ENCODE results near the gene DNASE1L3.
"Not testable (repeated sequence)": the region's sequence is repeated elsewhere in the genome, so short reads cannot be mapped to it uniquely, and the experiment has no call there.

The DNASE1L3 gene

DNA sequence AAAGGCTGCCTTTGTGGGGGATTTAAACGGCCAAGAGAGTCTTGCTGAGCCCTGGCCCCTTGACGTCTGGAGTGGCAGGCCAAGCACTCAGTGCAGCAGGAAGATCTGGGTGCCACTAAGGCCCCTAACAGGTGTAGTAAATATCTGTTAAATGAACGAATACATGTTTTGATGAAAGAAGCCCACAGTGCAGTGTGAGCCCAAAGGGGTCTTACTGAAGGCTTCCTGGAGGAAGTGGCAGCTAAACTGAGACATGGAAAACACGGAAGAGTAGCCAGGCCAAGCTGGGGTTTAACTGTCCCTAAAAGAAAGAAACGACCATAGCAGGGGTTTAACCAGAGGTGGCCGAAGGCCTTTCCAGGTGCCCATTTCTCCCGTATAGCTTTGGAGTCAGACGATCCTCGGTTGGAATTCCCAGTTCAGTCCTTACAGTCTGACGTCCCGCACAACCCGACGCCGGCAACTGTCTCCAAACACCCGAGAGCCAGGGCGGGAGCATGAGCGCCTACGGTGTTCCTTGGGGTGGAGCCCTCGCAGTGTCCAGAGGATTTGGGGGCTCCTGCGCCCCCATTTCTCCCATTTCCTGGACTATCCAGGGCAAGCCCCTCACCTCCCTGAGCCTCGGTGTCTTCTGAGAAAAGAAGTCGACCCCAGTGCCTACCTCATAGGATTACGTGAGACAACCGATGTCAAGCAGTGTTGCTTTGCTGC lies 25.9 kb upstream of the DNASE1L3 start:
- in situ Hi-C loops (cut with MboI; ENCODE audit: low sequenced_read_pairs) = no loop called here

- in situ Hi-C loops (cut with MboI; ENCODE audit: low sequenced_read_pairs) = no loop called here
These were observed 25.2 kb upstream of the DNASE1L3 start for GRCh38 chr3:58235970-58236369.

- in situ Hi-C loops (cut with MboI; ENCODE audit: low sequenced_read_pairs) = no loop called here
These were observed 23.8 kb upstream of the DNASE1L3 start for GRCh38 chr3:58234516-58234931.

- in situ Hi-C loops (cut with MboI; ENCODE audit: low sequenced_read_pairs) = no loop called here
These were observed 20.9 kb upstream of the DNASE1L3 start for GRCh38 chr3:58231666-58232065.

DNA sequence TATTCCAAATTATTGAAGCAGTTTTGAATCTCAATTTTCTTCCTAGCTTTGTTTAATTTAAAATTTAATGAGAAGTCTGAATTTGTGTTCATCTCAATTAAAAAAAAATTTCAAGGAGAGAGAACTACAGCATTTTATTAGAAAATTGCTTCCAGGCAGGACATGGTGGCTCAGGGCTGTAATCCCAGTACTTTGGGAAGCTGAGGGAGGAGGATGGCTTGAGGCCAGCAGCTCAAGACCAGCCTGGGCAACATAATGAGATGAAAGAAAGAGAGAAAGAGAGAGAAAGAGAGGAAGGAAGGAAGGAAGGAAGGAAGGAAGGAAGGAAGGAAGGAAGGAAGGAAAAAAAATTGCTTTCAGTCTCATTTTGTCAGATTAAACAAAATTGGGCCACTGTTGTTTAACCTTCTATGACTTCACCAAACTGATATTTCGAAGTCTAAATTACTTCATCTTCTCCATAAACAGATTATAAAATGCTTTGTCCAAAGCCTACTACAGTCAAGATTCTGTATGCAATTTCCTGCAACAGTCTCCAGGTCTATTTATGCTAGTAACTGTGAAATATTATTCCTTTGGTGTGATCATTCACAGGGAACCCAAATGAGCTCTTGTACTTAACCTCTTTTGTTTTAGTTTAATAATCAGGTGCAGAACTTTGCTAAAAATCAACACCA lies 20.2 kb upstream of the DNASE1L3 start:
- in situ Hi-C loops (cut with MboI; ENCODE audit: low sequenced_read_pairs) = no loop called here

GRCh38 chr3:58227933-58228332 lies 17.2 kb upstream of the DNASE1L3 start:
- in situ Hi-C loops (cut with MboI; ENCODE audit: low sequenced_read_pairs) = not testable (repeated sequence)

- in situ Hi-C loops (cut with MboI; ENCODE audit: low sequenced_read_pairs) = no loop called here
These were observed 13.1 kb upstream of the DNASE1L3 start for GRCh38 chr3:58223855-58224254.

DNA sequence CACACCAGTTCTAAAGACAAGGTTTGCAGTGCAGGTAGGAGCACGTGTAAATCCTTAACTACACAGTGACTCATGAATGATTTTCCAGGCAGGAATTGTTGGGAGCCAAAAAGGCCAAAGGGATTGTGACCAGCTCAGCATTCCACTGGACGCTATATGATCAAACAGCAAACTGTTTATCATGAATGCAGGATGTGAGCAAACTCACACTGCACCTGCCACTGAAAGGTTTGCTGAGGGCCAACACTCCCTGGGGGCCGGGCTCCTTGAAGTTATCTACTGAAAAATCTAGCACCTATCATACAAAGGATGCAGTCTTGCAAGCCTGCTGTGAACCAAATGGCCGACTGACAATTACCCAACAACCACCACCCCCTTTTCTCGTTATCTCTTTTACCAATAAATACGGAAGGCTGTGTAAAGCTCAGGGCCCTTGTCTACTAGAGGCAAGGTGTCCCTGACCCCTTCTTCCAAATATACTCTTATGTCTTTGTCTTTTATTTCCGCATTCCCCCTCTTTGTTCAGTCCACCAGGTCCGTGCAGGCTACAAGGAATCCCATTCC lies 11.5 kb upstream of the DNASE1L3 start:
- in situ Hi-C loops (cut with MboI; ENCODE audit: low sequenced_read_pairs) = no loop called here

DNA sequence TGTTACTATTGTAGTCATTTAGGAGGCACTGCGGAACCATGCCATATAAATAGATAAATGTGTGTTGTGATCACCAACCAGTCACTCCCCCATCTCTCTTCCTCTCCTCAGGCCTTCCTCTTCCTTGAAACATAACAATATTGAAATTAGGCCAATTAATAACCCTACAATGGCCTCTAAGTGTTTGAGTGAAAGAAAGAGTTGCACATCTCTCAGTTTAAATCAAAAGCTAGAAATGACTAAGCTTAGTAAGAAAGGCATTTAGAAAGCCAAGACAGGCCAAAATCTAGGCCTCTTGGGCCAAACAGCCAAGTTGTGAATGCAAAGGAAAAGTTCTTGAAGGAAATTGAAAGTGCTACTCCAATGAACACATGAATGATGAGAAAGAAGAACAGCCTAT lies 8.1 kb upstream of the DNASE1L3 start:
- in situ Hi-C loops (cut with MboI; ENCODE audit: low sequenced_read_pairs) = no loop called here

- in situ Hi-C loops (cut with MboI; ENCODE audit: low sequenced_read_pairs) = no loop called here
These were observed 6.5 kb upstream of the DNASE1L3 start for GRCh38 chr3:58217209-58217811.

GRCh38 chr3:58216496-58217195 lies 5.9 kb upstream of the DNASE1L3 start:
- in situ Hi-C loops (cut with MboI; ENCODE audit: low sequenced_read_pairs) = no loop called here

GRCh38 chr3:58215317-58216025 lies 4.7 kb upstream of the DNASE1L3 start:
- in situ Hi-C loops (cut with MboI; ENCODE audit: low sequenced_read_pairs) = no loop called here

DNA sequence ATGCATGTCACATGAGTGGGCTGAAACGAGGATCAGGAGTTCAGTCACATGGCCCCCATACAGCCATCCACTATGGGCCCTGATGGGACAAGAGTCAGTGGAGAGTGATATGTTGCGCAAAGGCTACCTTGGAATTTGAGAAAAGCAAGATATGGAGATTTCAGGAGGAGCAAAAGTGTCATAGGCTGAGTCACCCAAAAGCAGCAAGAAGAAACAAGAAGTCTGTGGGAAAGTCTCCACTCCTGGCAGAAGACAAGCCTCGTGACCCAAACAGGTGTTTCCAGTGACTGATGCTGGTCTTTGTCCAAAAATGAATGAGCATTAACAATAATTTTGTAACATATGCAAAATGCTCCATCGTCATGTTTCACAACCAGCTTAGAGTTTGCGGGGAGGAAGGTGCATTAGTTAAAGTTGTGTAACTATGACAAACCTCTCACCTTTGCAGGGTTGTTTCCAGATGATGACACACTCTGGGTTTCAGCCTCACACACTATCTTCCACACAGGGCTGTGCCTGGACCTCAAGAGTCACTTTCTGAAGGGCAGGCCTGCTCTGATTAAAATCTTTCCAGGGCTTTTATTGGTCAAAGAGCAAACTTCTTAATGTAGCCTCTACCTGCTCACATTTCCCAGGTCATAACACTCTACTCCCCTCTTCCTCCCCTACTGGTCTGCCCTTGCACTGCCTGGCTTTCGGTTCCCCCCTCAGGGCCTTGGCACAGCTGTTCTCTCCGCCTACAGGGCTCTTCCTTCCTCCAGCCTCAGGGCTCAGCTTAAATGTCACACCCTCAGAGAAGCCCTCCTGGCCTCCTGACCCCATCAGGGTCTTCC lies 3.9 kb upstream of the DNASE1L3 start:
- in situ Hi-C loops (cut with MboI; ENCODE audit: low sequenced_read_pairs) = no loop called here

DNA sequence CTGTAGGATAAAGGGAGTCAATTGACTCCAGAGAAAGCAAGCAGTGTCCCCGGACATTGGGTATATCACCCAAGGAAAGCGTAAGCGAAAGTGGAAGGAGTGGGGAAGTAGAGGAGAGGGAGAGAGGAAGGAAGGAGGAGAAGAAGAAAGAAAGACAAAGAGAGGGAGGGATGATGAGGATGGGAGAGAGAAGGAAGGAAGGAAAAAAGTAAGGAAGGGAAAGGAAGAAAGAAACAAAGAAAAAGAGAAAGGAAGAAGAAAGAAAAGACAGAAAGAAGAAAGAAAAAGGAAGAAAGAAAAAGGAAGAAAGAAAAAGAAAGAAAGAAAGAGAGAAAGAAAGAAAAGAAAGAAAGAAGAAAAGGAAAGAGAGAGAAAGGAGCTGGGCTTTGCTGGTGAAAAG lies 839 bp downstream of the DNASE1L3 start:
- in situ Hi-C loops (cut with MboI; ENCODE audit: low sequenced_read_pairs) = no loop called here

DNA sequence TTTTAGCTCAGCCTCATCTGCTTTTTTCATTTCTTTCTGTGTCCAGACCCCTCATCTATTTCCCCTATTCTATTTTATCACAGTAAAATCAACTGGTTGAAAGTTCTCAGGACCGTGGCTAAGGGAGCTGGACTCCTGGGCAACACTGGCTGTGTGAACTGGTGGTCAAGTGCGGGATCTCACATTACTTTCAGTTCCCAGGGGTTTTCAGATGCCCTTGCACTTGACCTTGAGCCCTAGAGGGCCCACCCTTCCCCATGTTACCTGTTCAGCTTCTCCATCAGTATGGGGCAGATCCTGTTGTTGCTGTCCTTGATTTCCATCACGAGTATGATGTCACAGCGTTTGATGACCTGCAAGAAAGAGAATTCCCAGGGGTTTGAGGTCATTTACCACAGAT lies 2.8 kb downstream of the DNASE1L3 start:
- in situ Hi-C loops (cut with MboI; ENCODE audit: low sequenced_read_pairs) = no loop called here

DNA sequence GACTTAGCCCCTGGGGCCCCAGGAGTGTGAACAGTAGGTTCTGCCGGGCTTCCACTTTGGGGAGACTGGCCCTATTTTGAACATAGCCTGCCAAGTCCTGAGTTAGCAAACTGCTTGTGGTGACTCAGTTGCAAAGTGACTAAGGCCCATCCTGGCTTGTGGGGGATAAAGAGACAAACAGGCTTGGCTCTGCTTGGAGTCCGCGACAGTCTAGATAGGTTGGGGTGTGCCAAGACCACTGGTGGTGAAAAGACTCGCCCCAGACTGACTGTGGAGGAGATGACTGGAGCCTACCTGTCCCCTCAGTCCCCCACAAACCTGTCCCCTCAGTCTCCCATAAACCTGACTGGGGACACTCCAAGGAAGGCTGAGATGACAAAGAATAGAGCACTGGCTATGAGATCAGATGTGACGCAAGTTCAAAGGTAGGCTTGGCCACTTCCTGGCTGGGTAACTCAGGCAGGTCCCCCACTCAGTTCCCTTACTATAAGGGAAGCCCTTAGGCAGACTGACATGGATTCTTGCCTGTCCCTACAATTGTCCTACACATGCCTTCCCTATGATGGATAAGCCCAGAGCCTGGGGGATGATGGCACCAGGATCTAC lies 4.3 kb downstream of the DNASE1L3 start:
- in situ Hi-C loops (cut with MboI; ENCODE audit: low sequenced_read_pairs) = no loop called here

DNA sequence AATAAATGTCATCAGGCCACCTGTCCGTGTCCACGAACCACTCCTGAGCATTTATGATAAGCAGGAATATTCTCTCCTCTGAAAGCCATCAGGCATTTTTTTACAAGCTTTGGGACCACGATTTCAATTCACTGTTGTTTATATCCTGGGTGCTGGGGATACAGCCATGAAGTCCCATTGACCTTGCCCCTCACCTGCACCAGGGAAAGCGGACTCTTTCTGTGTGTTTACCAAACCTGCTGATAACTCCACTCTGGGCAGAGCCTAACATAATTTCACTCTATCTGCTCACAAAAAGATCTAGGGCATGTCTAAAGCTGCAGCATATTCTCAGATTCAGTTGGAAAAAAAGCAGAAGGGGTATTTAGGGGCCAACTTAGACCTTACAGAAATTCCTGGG lies 4.8 kb downstream of the DNASE1L3 start:
- in situ Hi-C loops (cut with MboI; ENCODE audit: low sequenced_read_pairs) = no loop called here

DNA sequence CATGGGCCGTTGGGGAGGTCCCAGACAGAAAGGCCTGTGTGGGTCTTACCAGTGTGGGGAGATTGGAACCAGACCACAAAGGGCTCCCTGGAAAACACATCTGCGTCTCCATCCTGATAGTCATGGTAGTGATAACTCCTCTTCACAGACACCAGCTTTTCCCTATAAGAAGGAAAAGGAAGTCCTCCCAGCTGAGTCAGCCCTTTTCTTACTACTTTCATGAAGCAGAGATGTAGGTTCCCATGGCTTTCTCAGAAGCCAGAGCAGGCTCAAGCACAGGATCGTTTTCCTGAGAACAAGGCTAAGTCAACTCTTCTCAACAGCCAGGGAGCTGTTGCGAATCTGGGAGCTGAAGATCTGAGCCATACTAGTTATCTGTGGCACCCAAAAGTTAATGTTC lies 6.1 kb downstream of the DNASE1L3 start:
- in situ Hi-C loops (cut with MboI; ENCODE audit: low sequenced_read_pairs) = no loop called here

DNA sequence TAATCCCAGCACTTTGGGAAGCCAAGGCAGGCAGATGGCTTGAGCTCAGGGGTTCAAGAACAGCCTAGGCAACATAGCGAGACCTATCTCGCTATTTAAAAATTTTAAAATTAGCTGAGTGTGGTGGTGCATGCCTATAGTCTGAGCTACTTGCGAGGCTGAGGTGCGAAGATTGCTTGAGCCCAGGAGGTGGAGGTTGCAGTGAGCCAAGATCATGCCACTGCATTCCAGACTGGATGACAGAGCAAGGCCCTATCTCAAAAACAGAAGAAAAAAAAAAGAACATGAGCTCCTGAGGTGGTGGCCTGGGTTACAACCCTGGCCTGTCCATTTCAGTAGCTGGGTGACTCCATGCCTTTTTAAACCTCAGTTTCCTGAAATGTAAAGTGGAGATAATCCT lies 7.2 kb downstream of the DNASE1L3 start:
- in situ Hi-C loops (cut with MboI; ENCODE audit: low sequenced_read_pairs) = no loop called here
